Adipocyte (in vitro differentiated cells): ENCODE data around the gene XPO5.
"Not testable (repeated sequence)": the region's sequence is repeated elsewhere in the genome, so short reads cannot be mapped to it uniquely, and the experiment has no call there.

Experiments used
- DNase-seq: peaks from one replicate; pipeline ENCODE4 v3.0.0-alpha.2; 2015; ENCODE audit warnings: low read depth
- H3K27me3 ChIP-seq: replicated peaks from 2 replicates; pipeline ENCODE4 v1.7.0; 2013; ENCODE audit warnings: mild to moderate bottlenecking, low read length, moderate library complexity; ENCODE audit not compliant: control insufficient read depth, insufficient read depth
- H3K36me3 ChIP-seq: 2 replicates; pipeline ENCODE4 v1.7.0; 2013; ENCODE audit warnings: low read length, mild to moderate bottlenecking, moderate library complexity; ENCODE audit not compliant: control insufficient read depth, insufficient read depth, severe bottlenecking
- H3K4me1 ChIP-seq: 2 replicates; pipeline ENCODE4 v1.7.0; 2013; ENCODE audit warnings: mild to moderate bottlenecking, low read length, moderate library complexity; ENCODE audit not compliant: control insufficient read depth, insufficient read depth
- H3K4me3 ChIP-seq: 2 replicates; pipeline ENCODE4 v1.7.0; 2013; ENCODE audit warnings: mild to moderate bottlenecking, low read length, moderate library complexity
- H3K9ac ChIP-seq: 2 replicates; pipeline ENCODE4 v1.7.0; 2013; ENCODE audit warnings: mild to moderate bottlenecking, low read length, moderate library complexity
- H3K9me3 ChIP-seq: 2 replicates; pipeline ENCODE4 v1.7.0; 2013; ENCODE audit warnings: mild to moderate bottlenecking, low read length, moderate library complexity; ENCODE audit not compliant: control insufficient read depth

Gene XPO5

DNA sequence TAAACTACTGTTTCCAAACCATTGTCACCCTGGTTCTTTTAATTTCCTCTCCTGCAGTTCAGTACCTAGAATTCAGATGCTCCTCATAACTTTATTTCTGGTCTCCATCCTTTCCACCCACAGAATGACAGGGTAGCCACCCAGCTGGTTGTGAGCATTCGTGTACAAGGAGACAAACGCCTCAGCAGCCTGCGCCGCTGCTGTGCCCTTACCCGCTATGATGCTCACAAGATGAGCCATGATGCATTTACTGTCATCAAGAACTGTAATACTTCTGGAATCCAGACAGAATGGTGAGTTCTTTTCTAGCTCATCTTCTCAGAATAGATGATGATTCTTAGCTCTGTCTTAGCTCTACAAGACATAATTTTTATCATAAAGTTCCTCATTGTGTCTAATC is 34.6 kb upstream of the XPO5 start:
- H3K9me3 ChIP-seq, result no peaks in the 10 kb centered on the region
- H3K4me3 ChIP-seq, result no peak overlapping the region
- H3K36me3 ChIP-seq, result peaks cover 67% of the 10 kb centered on the region
- no peaks in the 10 kb centered on the region for H3K27me3 ChIP-seq
- no peak overlapping the region for H3K9ac ChIP-seq
- peaks cover 4% of the 10 kb centered on the region for H3K4me1 ChIP-seq
- no peak for DNase-seq

GRCh38 chr6:43609402-43609801 is 33.6 kb upstream of the XPO5 start:
- H3K9me3 ChIP-seq, result no peaks in the 10 kb centered on the region
- H3K4me3 ChIP-seq, result no peak overlapping the region
- no peaks in the 10 kb centered on the region for H3K27me3 ChIP-seq
- peak; percentile 24 for DNase-seq
- peaks cover 67% of the 10 kb centered on the region for H3K36me3 ChIP-seq
- H3K9ac ChIP-seq, result peak overlapping the region; percentile 15
- peaks cover 8% of the 10 kb centered on the region for H3K4me1 ChIP-seq

DNA sequence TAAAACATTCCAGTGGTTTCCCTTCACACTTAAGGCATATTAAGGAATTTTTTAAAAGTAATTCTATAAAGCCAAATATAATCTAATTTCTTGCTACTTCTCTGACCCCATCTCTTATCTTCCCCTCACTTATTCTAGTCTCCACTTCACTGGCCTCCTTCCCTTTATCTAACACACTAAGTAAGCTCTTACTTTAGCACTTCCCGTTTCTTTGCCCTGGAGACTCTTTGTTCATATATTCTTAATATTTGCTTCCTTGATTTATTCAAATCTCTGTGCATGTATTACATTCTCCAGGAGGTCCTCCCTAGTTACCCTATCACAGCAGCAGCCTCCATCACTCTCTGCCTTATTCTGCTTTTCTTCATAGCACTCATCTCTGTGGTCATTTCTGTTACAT is 33.0 kb upstream of the XPO5 start:
- no peaks in the 10 kb centered on the region for H3K27me3 ChIP-seq
- no peaks in the 10 kb centered on the region for H3K9me3 ChIP-seq
- H3K4me3 ChIP-seq, result no peak overlapping the region
- H3K9ac ChIP-seq, result peak overlapping the region; percentile 15
- peaks cover 62% of the 10 kb centered on the region for H3K36me3 ChIP-seq
- DNase-seq, result no peak
- peaks cover 9% of the 10 kb centered on the region for H3K4me1 ChIP-seq

DNA sequence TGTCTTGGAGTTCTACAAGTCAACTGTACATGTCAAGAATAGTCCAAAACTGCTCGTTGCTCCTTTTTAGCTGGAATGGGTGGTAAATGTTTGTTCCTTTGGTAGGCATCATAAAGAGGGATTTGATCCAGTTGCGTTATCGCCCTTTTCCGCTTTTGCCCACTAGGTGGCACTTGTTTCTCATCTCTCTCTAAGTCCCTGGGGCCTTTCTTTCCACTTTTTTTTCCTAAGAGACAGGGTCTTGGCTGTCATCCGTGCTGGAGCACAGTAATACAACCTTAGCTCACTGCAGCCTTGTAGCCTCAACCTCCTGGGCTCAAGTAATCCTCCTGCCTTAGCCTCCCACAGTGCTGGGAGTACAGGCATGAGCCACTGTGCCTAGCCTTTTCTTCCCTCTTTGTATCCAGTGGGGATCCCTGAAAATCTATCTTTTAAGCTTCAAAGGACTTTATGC is 32.5 kb upstream of the XPO5 start:
- DNase-seq, result peak; percentile 93
- peaks cover 62% of the 10 kb centered on the region for H3K36me3 ChIP-seq

GRCh38 chr6:43606019-43606418 is 30.2 kb upstream of the XPO5 start:
- Histone ChIP-seq H3K9me3 (no peaks in the 10 kb centered on the region), H3K36me3 (peaks cover 65% of the 10 kb centered on the region), H3K4me3 (no peak overlapping the region), H3K27me3 (no peaks in the 10 kb centered on the region), H3K4me1 (peaks cover 9% of the 10 kb centered on the region), H3K9ac (no peak overlapping the region)
- DNase-seq, result no peak

More for the DNA sequence above, 32.5 kb upstream of the XPO5 start:
- H3K9ac ChIP-seq, result no peak overlapping the region
- peaks cover 9% of the 10 kb centered on the region for H3K4me1 ChIP-seq
- H3K4me3 ChIP-seq, result no peak overlapping the region
- no peaks in the 10 kb centered on the region for H3K9me3 ChIP-seq
- no peaks in the 10 kb centered on the region for H3K27me3 ChIP-seq

- H3K9me3 ChIP-seq, result no peaks in the 10 kb centered on the region
- H3K4me3 ChIP-seq, result no peak overlapping the region
- no peak overlapping the region for H3K9ac ChIP-seq
- peaks cover 9% of the 10 kb centered on the region for H3K4me1 ChIP-seq
- DNase-seq, result peak; percentile 72
- peaks cover 65% of the 10 kb centered on the region for H3K36me3 ChIP-seq
- no peaks in the 10 kb centered on the region for H3K27me3 ChIP-seq
Observed at GRCh38 chr6:43604174-43604573, 28.3 kb upstream of the XPO5 start.

DNA sequence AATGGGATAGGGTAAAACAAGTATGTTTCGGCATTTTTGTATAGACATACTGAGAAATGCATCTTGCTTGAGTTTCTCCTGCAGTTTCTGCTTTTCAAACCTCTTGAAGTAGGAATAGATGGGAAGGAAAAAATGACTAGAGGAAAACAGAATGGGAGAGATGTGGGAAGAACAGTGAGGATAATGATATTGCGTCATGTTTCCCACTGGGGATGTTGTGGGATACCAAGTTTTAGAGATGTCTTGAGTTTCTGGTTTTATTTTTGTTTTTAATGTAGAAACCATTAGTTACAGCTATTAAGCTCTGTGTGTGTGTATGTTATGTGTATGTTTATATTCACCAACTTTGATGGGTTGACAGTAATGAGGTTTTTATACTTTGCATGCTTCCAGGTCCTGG is 24.8 kb upstream of the XPO5 start:
- Histone ChIP-seq H3K4me1 (peaks cover 5% of the 10 kb centered on the region), H3K9ac (no peak overlapping the region), H3K27me3 (no peaks in the 10 kb centered on the region), H3K4me3 (no peak overlapping the region), H3K36me3 (peaks cover 65% of the 10 kb centered on the region), H3K9me3 (no peaks in the 10 kb centered on the region)
- DNase-seq, result no peak

DNA sequence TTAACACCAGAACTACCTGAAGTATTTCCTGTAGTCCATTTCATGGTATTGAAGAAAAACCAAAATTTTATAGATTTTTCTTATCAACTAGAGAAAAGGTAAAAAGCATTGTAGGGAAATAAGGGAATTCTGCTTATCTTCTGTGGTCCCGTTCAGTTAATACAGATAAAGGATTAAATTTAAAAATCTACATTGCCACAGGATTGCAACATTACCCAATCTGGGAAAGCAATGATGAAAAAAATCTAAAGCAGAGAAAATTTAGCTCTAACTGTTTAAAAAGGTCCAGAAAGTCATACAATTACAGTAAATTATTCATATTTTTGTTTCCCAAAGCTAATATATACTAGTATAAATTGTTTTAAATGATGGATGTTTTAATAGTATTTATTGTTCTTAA is 18.1 kb upstream of the XPO5 start:
- no peaks in the 10 kb centered on the region for H3K27me3 ChIP-seq
- H3K9ac ChIP-seq, result no peak overlapping the region
- no peaks in the 10 kb centered on the region for H3K9me3 ChIP-seq
- H3K36me3 ChIP-seq, result peaks cover 54% of the 10 kb centered on the region
- no peak overlapping the region for H3K4me3 ChIP-seq
- peak; percentile 45 for DNase-seq
- peaks cover 6% of the 10 kb centered on the region for H3K4me1 ChIP-seq

- peaks cover 68% of the 10 kb centered on the region for H3K36me3 ChIP-seq
- not testable (repeated sequence) for H3K4me3 ChIP-seq, H3K9ac ChIP-seq, H3K9me3 ChIP-seq, H3K27me3 ChIP-seq, DNase-seq
- H3K4me1 ChIP-seq, result peaks cover 15% of the 10 kb centered on the region
Observed at GRCh38 chr6:43589564-43589963, 13.7 kb upstream of the XPO5 start.

GRCh38 chr6:43588194-43588593 is 12.4 kb upstream of the XPO5 start:
- H3K4me3 ChIP-seq, result no peak overlapping the region
- peaks cover 28% of the 10 kb centered on the region for H3K4me1 ChIP-seq
- no peak for DNase-seq
- peaks cover 81% of the 10 kb centered on the region for H3K36me3 ChIP-seq
- H3K27me3 ChIP-seq, result no peaks in the 10 kb centered on the region
- H3K9ac ChIP-seq, result no peak overlapping the region
- no peaks in the 10 kb centered on the region for H3K9me3 ChIP-seq

DNA sequence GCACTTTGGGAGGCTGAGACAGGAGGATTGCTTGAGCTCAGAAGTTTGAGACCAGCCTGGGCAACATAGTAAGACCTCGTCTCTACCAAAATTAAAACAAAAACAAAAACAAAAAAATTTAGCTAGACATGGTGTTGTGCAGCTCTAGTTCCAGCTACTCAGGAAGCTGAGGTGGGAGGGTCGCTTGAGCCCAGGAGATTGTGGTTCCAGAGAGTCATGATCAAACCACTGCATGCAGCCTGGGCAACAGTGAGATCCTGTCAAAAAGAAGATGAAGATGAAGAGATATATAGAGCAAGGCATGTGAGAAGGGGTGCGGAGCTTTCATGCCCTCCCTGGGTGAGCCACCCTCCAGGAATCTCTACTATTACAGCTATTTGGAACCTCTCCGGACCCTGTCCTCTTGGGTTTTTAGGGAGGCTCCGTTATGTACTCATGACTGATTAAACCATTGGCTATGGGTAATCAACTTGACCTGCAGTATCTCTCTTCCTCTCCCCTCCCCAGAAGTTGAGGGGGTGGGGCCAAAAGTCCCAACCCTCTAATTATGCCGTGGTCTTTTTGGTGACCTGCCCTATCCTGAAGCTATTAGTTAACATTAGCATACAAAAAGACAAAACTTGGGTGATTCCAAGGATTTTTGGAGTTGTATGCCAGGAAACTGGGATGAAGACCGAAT is 9.2 kb upstream of the XPO5 start:
- H3K4me3 ChIP-seq, result no peak overlapping the region
- H3K4me1 ChIP-seq, result peaks cover 36% of the 10 kb centered on the region
- no peaks in the 10 kb centered on the region for H3K27me3 ChIP-seq
- DNase-seq, result no peak
- peak overlapping the region; percentile 33 for H3K9ac ChIP-seq
- H3K9me3 ChIP-seq, result no peaks in the 10 kb centered on the region
- peaks cover 61% of the 10 kb centered on the region for H3K36me3 ChIP-seq

DNA sequence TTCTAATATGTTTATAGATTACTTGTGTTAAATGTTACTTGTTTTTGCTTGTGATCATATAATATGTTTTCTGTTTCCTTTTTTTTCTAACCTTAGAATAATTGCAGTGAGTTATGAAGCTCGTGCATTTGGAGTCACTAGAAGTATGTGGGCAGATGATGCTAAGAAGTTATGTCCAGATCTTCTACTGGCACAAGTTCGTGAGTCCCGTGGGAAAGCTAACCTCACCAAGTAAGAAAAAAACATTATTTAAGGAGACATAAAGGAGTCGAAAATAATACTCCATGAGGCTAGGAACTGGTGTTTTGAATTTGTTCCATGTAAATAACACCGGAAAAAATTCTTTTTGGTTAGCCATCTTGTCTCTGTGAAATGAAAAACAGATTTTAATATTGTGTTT is 7.1 kb upstream of the XPO5 start:
- H3K4me3 ChIP-seq, result no peak overlapping the region

More for the DNA sequence above, 7.1 kb upstream of the XPO5 start:
- Histone ChIP-seq H3K9me3 (no peaks in the 10 kb centered on the region), H3K36me3 (peaks cover 43% of the 10 kb centered on the region), H3K27me3 (no peaks in the 10 kb centered on the region), H3K9ac (peak overlapping the region; percentile 42), H3K4me1 (peaks cover 52% of the 10 kb centered on the region)
- no peak for DNase-seq
